ENCODE data around the gene RILP.

Gene RILP

GRCh38 chr17:1597861-1598342 lies 51.8 kb downstream of the RILP start:
- no peak for DNase-seq

Measured in activated CD4-positive, alpha-beta T cell treated with anti-CD3 and anti-CD28 coated beads, Interleukin-2, amount 50 U/mL, for 1 hour (primary cell).